K562 (cell line): ENCODE measurements around the gene UBE3D. TPM values are rescaled to one million over a fixed set of nuclear protein-coding genes. Genes with fewer than 3 reads are reported as not detected.

Experiments
- ATF1 ChIP-seq, 2 experiments: fragments of 450-650 bp in 1 of 2; IDR thresholded peaks; 2 replicates each; pipeline ENCODE4 v1.6.1; 2016; ENCODE audit warnings: missing compliant biosample characterization in 1 of 2, missing genetic modification characterization in 1 of 2
- CHD2 ChIP-seq: IDR thresholded peaks from 2 replicates; pipeline ENCODE4 v1.6.1; 2011; ENCODE audit warnings: low read depth, low read length
- KHSRP ChIP-seq: fragments of 450-650 bp; IDR thresholded peaks from 2 replicates; pipeline ENCODE4 v1.6.1; 2017
- NCOR1 ChIP-seq: fragments of 450-650 bp; IDR thresholded peaks from 2 replicates; pipeline ENCODE4 v1.6.1; 2016; ENCODE audit warnings: mild to moderate bottlenecking, moderate library complexity
- NEUROD1 ChIP-seq: fragments of 150-350 bp; IDR thresholded peaks from 2 replicates; pipeline ENCODE4 v1.6.1; 2014; ENCODE audit warnings: borderline replicate concordance, low read length, low read depth; ENCODE audit not compliant: partially characterized antibody
- NR2F6 ChIP-seq: fragments of 450-650 bp; formaldehyde crosslinking; IDR thresholded peaks from 2 replicates; pipeline ENCODE4 v1.4.0; 2020; ENCODE audit warnings: mild to moderate bottlenecking
- RBFOX2 ChIP-seq: fragments of 200-400 bp; formaldehyde crosslinking; IDR thresholded peaks from 2 replicates; pipeline ENCODE4 v1.6.1; 2017; ENCODE audit warnings: low read depth, mild to moderate bottlenecking, low read length, moderate library complexity
- RBM25 ChIP-seq: fragments of 200-400 bp; formaldehyde crosslinking; IDR thresholded peaks from 2 replicates; pipeline ENCODE4 v1.6.1; 2018; ENCODE audit warnings: low read length, low read depth, moderate library complexity; ENCODE audit not compliant: severe bottlenecking
- STAT5B ChIP-seq: fragments of 250-450 bp; sonication (Bioruptor Pico); IDR thresholded peaks from 2 replicates; pipeline ENCODE4 v1.8.0; 2021; ENCODE audit warnings: mild to moderate bottlenecking, inconsistent platforms
- TFAM ChIP-seq: fragments of 250-450 bp; sonication (Bioruptor Pico); conservative IDR thresholded peaks from 2 replicates; pipeline ENCODE4 v1.5.0; 2021; ENCODE audit warnings: mild to moderate bottlenecking, moderate library complexity
- ZBTB11 ChIP-seq, 3 experiments: fragments of 200-800 bp in 1 of 3; fragments of 250-450 bp in 1 of 3; fragments of 450-650 bp in 1 of 3; sonication (Bioruptor Pico) in 1 of 3; sonication (Bioruptor generic) in 1 of 3; formaldehyde crosslinking in 1 of 3; IDR thresholded peaks; 2 replicates each; pipeline versions ENCODE4 v1.6.1 to v1.8.0; 2016 to 2022; ENCODE audit warnings: mild to moderate bottlenecking in 2 of 3, missing genetic modification characterization in 2 of 3, missing compliant biosample characterization in 1 of 3, moderate library complexity in 1 of 3
- ZBTB8A ChIP-seq: fragments of 450-650 bp; IDR thresholded peaks from 2 replicates; pipeline ENCODE4 v1.6.1; 2018; ENCODE audit warnings: mild to moderate bottlenecking, moderate library complexity; ENCODE audit not compliant: partially characterized antibody
- ZNF232 ChIP-seq: sonication (generic); formaldehyde crosslinking; IDR thresholded peaks from 2 replicates; pipeline ENCODE4 v1.8.0; 2022; ENCODE audit warnings: mild to moderate bottlenecking, missing genetic modification reagents
- ZNF253 ChIP-seq: fragments of 250-450 bp; sonication (Bioruptor Pico); conservative IDR thresholded peaks from 2 replicates; pipeline ENCODE4 v1.6.1; 2021; ENCODE audit warnings: mild to moderate bottlenecking
- ZNF318 ChIP-seq, 2 experiments: fragments of 450-650 bp; IDR thresholded peaks; 2 replicates each; pipeline ENCODE4 v1.6.1; 2016; ENCODE audit warnings: mild to moderate bottlenecking in 2 of 2, borderline replicate concordance in 1 of 2, low read depth in 1 of 2, moderate library complexity in 1 of 2
- ZNF583 ChIP-seq: fragments of 250-450 bp; sonication (Bioruptor Pico); IDR thresholded peaks from 2 replicates; pipeline ENCODE4 v1.4.0; 2020
- polyA plus RNA-seq, 8 experiments: library from polyadenylated mRNA; depleted of rRNA in 4 of 8; stranded (reverse) in 5 of 8; unstranded in 3 of 8; fragments of >200 nt; fragmentation: Nextera tagmentation in 2 of 8; fragmentation: Illumina TruSeq in 1 of 8; extraction: Ambion mirVana in 2 of 8; extraction: Trizol in 1 of 8; gene quantifications; 2 replicates each; pipeline versions ENCODE4 v1.2.1 to v1.2.3, GENCODE V29; 2011 to 2014; ENCODE audit warnings: inconsistent platforms in 1 of 8, missing spikeins in 1 of 8
- total RNA-seq, 7 experiments: library from RNA; depleted of rRNA in 6 of 7; stranded (reverse); fragments of >200 nt in 6 of 7; fragmentation: Illumina TruSeq in 2 of 7; extraction: Trizol in 2 of 7; gene quantifications; 2 replicates each; pipeline versions ENCODE4 v1.2.1 to v1.2.3, GENCODE V29; 2011 to 2021; ENCODE audit warnings: low replicate concordance in 1 of 7

UBE3D gene
- total and polyA plus RNA-seq, 9 of the 15 experiments (the other 6 are each of a cell fraction or from before 2014, with no cell fraction given): 9.4 to 17.6 (median 11.9) TPM

GRCh38 chr6:83067448-83068439 lies 2.1 kb upstream of the UBE3D start, which contains the start of gene DOP1A (continued):
- TF ChIP-seq ZNF318 (IDR thresholded peaks at IDR 0.05; ENCODE audit: borderline replicate concordance in 1 of 2, low read depth in 1 of 2) (no peak), RBFOX2 (peak; percentile 74), NCOR1 (no peak), CHD2 (no peak), RBM25 (no peak), ZBTB8A (no peak), ZNF253 (CRISPR knock-in tag) (no peak), ZNF232 (CRISPR knock-in tag) (no peak), NR2F6 (CRISPR knock-in tag) (no peak), ZNF583 (CRISPR knock-in tag) (no peak), TFAM (no peak), KHSRP (no peak), ZBTB11 (CRISPR knock-in tag; IDR thresholded peaks at IDR 0.05) (no peak), ATF1 (CRISPR knock-in tag; IDR thresholded peaks at IDR 0.05) (no peak), ATF1 (tag; IDR thresholded peaks at IDR 0.05) (peak; percentile 87), STAT5B (no peak), NEUROD1 (no peak)
